ENCODE measurements around the gene HDAC10.

DNA sequence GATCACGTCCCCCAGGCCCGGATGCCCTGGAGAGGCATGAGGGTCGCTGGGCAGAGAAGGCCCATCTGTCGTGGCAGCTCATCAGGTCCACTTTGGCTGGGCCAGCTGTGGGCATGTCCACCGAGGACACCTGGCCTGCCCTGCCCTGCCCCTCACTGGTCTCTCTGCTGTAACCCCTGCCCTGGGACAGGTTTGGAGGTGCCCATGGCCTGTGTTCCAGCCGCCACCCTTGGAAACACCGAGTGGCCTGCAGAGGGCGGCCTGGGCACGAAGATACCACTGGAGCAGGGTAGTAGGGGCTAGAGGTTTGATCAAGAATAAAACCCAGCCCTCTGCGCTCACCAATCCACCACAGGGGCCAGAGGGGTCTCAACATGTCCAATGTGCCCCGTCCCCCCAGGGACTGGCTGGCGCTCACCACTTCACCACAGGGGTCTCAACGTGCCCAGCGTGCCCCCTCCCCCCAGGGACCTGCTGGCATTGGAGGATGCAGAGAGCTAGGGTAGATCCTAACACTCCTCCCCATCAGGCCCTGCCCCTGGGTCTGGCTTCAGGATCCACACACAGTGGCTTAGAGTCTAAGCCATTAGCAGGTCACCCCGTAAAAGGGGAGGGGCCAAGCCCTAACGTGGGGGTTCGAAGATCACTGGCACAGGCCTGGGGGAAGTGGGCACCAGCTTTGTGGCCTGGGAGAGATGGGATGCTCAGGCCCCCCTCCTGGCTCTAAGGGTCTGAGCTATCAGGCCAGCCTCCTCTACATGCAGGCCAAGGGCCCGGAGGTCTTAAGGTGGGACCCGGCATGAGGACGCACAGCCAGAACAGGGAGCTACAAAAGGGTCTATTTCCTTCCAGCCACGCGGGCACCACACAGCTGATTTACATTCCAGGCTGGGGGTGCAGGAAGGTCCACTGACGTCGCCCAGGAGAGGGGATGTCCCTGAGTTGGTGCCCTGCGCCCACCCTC is 1.3 kb upstream of the HDAC10 start:
- TF ChIP-seq POLR2AphosphoS5 (IDR thresholded peaks at IDR 0.05; ENCODE audit: borderline replicate concordance, low read depth, low read length) (no peak), EZH2 (IDR thresholded peaks at IDR 0.05) (no peak), FOXP2 (optimal IDR thresholded peaks at IDR 0.05; ENCODE audit: control extremely low read depth, extremely low read length, insufficient read depth) (no peak)
